GM12878 (cell line): Measurements from ENCODE around the gene RETREG3. TPM values are rescaled to one million over a fixed set of nuclear protein-coding genes. Genes with fewer than 3 reads are reported as not detected.

Experiments
- EED ChIP-seq: sonication (generic); IDR thresholded peaks from 2 replicates; pipeline ENCODE4 v1.6.1; 2016; ENCODE audit warnings: antibody characterized with exemption, low read depth
- ETV6 ChIP-seq, 2 experiments: fragments of 450-650 bp in 1 of 2; IDR thresholded peaks in 1 of 2; conservative IDR thresholded peaks in 1 of 2; 2 replicates each; pipeline ENCODE4 v1.6.1; 2014; ENCODE audit warnings: antibody characterized with exemption in 1 of 2, borderline replicate concordance in 1 of 2, low read depth in 1 of 2, mild to moderate bottlenecking in 1 of 2, moderate library complexity in 1 of 2
- FOXK2 ChIP-seq: fragments of 450-650 bp; IDR thresholded peaks from 2 replicates; pipeline ENCODE4 v1.6.1; 2017; ENCODE audit warnings: mild to moderate bottlenecking, moderate library complexity
- GATAD2B ChIP-seq: fragments of 450-650 bp; conservative IDR thresholded peaks from 2 replicates; pipeline ENCODE4 v1.6.1; 2017; ENCODE audit warnings: low read depth, mild to moderate bottlenecking, moderate library complexity
- JUNB ChIP-seq: IDR thresholded peaks from 2 replicates; pipeline ENCODE4 v1.6.1; 2016; ENCODE audit warnings: antibody characterized with exemption, mild to moderate bottlenecking
- KAT2A ChIP-seq: conservative IDR thresholded peaks from 2 replicates; pipeline ENCODE4 v1.6.1; 2011; ENCODE audit warnings: low read depth, low read length; ENCODE audit not compliant: control insufficient read depth
- MYB ChIP-seq: fragments of 150-350 bp; IDR thresholded peaks from 2 replicates; pipeline ENCODE4 v1.6.1; 2014; ENCODE audit warnings: mild to moderate bottlenecking, low read depth, low read length, borderline replicate concordance
- PAX5 ChIP-seq: IDR thresholded peaks from 2 replicates; pipeline ENCODE4 v1.6.1; 2011; ENCODE audit warnings: low read depth, low read length, borderline replicate concordance
- SIN3A ChIP-seq: IDR thresholded peaks from 2 replicates; pipeline ENCODE4 v1.6.1; 2012; ENCODE audit warnings: low read depth, low read length, improper control_type of control experiment
- YBX1 ChIP-seq: fragments of 450-650 bp; IDR thresholded peaks from 2 replicates; pipeline ENCODE4 v1.6.1; 2016; ENCODE audit warnings: antibody characterized with exemption
- ZSCAN29 ChIP-seq: fragments of 450-650 bp; IDR thresholded peaks from 2 replicates; pipeline ENCODE4 v1.6.1; 2017; ENCODE audit warnings: mild to moderate bottlenecking, moderate library complexity
- polyA plus RNA-seq, 11 experiments: library from polyadenylated mRNA; depleted of rRNA in 4 of 11; unstranded in 6 of 11; stranded (reverse) in 5 of 11; fragments of >200 nt; fragmentation: Nextera tagmentation in 4 of 11; fragmentation: Illumina TruSeq in 1 of 11; extraction: Ambion mirVana in 4 of 11; extraction: Trizol in 1 of 11; gene quantifications; 1 replicate in 1 of 11; 2 replicates in 10 of 11; pipeline versions ENCODE4 v1.2.1 to v1.2.3, GENCODE V29; 2011 to 2016; ENCODE audit warnings: inconsistent platforms in 2 of 11, missing spikeins in 2 of 11, low read depth in 1 of 11
- total RNA-seq, 4 experiments: library from RNA; depleted of rRNA in 3 of 4; stranded (reverse); fragments of >200 nt in 3 of 4; fragmentation: Illumina TruSeq in 1 of 4; extraction: Trizol in 1 of 4; gene quantifications; 2 replicates each; pipeline versions ENCODE4 v1.2.1 to v1.2.3, GENCODE V29; 2013 to 2021
- TF ChIP-seq, protein P1 (sequence below): IDR thresholded peaks from 2 replicates; pipeline ENCODE4 v1.6.1; 2012; ENCODE audit warnings: improper control_type of control experiment, low read depth, low read length; ENCODE audit not compliant: insufficient replicate concordance
- TF ChIP-seq, protein P2 (sequence below): fragments of 450-650 bp; formaldehyde crosslinking; IDR thresholded peaks from 2 replicates; pipeline ENCODE4 v1.4.0; 2022; ENCODE audit warnings: mild to moderate bottlenecking, moderate library complexity
- TF ChIP-seq, protein P3 (sequence below): IDR thresholded peaks from 2 replicates; pipeline ENCODE4 v1.6.1; 2012; ENCODE audit warnings: low read depth, low read length, improper control_type of control experiment
- TF ChIP-seq, protein P4 (sequence below): fragments of 450-650 bp; IDR thresholded peaks from 2 replicates; pipeline ENCODE4 v1.6.1; 2017; ENCODE audit warnings: mild to moderate bottlenecking, moderate library complexity

The RETREG3 gene
- total and polyA plus RNA-seq, 10 of the 15 experiments (the other 5 are each of a cell fraction or from before 2014, with no cell fraction given): 7.0 to 50.6 (median 27.3) TPM

DNA sequence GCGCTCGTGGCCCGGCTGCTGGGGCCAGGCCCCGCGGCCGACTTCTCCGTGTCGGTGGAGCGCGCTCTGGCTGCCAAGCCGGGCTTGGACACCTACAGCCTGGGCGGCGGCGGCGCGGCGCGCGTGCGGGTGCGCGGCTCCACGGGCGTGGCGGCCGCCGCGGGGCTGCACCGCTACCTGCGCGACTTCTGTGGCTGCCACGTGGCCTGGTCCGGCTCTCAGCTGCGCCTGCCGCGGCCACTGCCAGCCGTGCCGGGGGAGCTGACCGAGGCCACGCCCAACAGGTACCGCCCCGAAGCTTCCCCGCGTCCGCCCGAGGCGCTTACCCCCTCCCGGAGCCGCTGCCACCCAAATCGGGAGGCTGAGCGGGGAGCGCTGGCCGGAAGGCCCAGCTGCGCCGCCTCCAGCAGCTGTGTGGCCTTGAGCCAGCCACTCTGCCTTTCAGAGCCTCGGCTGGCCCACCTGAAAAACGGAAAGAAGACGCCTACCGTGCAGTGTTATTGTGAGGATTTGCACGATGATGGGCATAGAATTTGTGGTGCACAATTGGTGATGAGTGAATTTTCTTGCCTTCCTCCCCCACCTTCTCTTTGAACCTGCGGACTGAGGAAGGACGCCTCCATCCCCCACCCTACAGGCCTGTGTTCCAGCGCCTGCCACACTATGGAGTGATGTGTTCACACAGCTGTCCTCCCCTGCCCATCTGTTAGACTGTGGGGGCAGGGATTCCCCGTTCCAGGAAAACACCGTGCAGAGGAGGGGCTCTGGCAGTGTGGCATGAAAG, 72.6 kb downstream of the RETREG3 start (continued):
- 0 out of 4 replicates have a peak, but pooled peaks of 1 of the 2 experiments have one; percentile 10 for TF ChIP-seq ETV6 (conservative IDR thresholded peaks at IDR 0.05 in 1 of 2, IDR thresholded peaks at IDR 0.05 in 1 of 2; ENCODE audit: borderline replicate concordance in 1 of 2, low read depth in 1 of 2)
- TF ChIP-seq SIN3A: peak; percentile 71; the same call in 1 of the 2 replicates
- TF ChIP-seq, protein P1, sequence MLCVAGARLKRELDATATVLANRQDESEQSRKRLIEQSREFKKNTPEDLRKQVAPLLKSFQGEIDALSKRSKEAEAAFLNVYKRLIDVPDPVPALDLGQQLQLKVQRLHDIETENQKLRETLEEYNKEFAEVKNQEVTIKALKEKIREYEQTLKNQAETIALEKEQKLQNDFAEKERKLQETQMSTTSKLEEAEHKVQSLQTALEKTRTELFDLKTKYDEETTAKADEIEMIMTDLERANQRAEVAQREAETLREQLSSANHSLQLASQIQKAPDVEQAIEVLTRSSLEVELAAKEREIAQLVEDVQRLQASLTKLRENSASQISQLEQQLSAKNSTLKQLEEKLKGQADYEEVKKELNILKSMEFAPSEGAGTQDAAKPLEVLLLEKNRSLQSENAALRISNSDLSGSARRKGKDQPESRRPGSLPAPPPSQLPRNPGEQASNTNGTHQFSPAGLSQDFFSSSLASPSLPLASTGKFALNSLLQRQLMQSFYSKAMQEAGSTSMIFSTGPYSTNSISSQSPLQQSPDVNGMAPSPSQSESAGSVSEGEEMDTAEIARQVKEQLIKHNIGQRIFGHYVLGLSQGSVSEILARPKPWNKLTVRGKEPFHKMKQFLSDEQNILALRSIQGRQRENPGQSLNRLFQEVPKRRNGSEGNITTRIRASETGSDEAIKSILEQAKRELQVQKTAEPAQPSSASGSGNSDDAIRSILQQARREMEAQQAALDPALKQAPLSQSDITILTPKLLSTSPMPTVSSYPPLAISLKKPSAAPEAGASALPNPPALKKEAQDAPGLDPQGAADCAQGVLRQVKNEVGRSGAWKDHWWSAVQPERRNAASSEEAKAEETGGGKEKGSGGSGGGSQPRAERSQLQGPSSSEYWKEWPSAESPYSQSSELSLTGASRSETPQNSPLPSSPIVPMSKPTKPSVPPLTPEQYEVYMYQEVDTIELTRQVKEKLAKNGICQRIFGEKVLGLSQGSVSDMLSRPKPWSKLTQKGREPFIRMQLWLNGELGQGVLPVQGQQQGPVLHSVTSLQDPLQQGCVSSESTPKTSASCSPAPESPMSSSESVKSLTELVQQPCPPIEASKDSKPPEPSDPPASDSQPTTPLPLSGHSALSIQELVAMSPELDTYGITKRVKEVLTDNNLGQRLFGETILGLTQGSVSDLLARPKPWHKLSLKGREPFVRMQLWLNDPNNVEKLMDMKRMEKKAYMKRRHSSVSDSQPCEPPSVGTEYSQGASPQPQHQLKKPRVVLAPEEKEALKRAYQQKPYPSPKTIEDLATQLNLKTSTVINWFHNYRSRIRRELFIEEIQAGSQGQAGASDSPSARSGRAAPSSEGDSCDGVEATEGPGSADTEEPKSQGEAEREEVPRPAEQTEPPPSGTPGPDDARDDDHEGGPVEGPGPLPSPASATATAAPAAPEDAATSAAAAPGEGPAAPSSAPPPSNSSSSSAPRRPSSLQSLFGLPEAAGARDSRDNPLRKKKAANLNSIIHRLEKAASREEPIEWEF: no peak
- no peak for TF ChIP-seq KAT2A
- no peak for TF ChIP-seq JUNB
- TF ChIP-seq, protein P2, sequence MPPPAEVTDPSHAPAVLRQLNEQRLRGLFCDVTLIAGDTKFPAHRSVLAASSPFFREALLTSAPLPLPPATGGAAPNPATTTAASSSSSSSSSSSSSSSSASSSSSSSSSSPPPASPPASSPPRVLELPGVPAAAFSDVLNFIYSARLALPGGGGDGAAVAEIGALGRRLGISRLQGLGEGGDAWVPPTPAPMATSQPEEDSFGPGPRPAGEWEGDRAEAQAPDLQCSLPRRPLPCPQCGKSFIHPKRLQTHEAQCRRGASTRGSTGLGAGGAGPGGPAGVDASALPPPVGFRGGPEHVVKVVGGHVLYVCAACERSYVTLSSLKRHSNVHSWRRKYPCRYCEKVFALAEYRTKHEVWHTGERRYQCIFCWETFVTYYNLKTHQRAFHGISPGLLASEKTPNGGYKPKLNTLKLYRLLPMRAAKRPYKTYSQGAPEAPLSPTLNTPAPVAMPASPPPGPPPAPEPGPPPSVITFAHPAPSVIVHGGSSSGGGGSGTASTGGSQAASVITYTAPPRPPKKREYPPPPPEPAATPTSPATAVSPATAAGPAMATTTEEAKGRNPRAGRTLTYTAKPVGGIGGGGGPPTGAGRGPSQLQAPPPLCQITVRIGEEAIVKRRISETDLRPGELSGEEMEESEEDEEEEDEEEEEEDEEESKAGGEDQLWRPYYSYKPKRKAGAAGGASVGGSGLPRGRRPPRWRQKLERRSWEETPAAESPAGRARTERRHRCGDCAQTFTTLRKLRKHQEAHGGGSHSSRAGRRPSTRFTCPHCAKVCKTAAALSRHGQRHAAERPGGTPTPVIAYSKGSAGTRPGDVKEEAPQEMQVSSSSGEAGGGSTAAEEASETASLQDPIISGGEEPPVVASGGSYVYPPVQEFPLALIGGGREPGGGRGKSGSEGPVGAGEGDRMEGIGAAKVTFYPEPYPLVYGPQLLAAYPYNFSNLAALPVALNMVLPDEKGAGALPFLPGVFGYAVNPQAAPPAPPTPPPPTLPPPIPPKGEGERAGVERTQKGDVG: no peak
- TF ChIP-seq ZSCAN29: 0 out of 2 replicates have a peak, but pooled peaks have one; percentile 71
- TF ChIP-seq, protein P3, sequence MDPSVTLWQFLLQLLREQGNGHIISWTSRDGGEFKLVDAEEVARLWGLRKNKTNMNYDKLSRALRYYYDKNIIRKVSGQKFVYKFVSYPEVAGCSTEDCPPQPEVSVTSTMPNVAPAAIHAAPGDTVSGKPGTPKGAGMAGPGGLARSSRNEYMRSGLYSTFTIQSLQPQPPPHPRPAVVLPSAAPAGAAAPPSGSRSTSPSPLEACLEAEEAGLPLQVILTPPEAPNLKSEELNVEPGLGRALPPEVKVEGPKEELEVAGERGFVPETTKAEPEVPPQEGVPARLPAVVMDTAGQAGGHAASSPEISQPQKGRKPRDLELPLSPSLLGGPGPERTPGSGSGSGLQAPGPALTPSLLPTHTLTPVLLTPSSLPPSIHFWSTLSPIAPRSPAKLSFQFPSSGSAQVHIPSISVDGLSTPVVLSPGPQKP: 0 out of 2 replicates have a peak, but pooled peaks have one; percentile 45
- TF ChIP-seq EED: no peak
- no peak for TF ChIP-seq MYB
- TF ChIP-seq FOXK2: 0 out of 2 replicates have a peak, but pooled peaks have one; percentile 15
- no peak for TF ChIP-seq PAX5
- TF ChIP-seq, protein P4, sequence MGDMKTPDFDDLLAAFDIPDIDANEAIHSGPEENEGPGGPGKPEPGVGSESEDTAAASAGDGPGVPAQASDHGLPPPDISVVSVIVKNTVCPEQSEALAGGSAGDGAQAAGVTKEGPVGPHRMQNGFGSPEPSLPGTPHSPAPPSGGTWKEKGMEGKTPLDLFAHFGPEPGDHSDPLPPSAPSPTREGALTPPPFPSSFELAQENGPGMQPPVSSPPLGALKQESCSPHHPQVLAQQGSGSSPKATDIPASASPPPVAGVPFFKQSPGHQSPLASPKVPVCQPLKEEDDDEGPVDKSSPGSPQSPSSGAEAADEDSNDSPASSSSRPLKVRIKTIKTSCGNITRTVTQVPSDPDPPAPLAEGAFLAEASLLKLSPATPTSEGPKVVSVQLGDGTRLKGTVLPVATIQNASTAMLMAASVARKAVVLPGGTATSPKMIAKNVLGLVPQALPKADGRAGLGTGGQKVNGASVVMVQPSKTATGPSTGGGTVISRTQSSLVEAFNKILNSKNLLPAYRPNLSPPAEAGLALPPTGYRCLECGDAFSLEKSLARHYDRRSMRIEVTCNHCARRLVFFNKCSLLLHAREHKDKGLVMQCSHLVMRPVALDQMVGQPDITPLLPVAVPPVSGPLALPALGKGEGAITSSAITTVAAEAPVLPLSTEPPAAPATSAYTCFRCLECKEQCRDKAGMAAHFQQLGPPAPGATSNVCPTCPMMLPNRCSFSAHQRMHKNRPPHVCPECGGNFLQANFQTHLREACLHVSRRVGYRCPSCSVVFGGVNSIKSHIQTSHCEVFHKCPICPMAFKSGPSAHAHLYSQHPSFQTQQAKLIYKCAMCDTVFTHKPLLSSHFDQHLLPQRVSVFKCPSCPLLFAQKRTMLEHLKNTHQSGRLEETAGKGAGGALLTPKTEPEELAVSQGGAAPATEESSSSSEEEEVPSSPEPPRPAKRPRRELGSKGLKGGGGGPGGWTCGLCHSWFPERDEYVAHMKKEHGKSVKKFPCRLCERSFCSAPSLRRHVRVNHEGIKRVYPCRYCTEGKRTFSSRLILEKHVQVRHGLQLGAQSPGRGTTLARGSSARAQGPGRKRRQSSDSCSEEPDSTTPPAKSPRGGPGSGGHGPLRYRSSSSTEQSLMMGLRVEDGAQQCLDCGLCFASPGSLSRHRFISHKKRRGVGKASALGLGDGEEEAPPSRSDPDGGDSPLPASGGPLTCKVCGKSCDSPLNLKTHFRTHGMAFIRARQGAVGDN: peak; percentile 71
- peak; percentile 98 for TF ChIP-seq GATAD2B
- no peak for TF ChIP-seq YBX1
